ENCODE data around the gene TACC2.

Gene TACC2

GRCh38 chr10:122029499-122030199 lies 40.7 kb downstream of the TACC2 start:
- DNase-seq (ENCODE audit: low read depth in 3 of 3, low spot score in 1 of 3): no peak

GRCh38 chr10:122030200-122030552 lies 41.2 kb downstream of the TACC2 start:
- no peak for DNase-seq (ENCODE audit: low read depth in 3 of 3, low spot score in 1 of 3)

GRCh38 chr10:122033224-122033926 lies 44.4 kb downstream of the TACC2 start:
- DNase-seq (ENCODE audit: low read depth in 3 of 3, low spot score in 1 of 3): no peak

- no peak for DNase-seq (ENCODE audit: low read depth in 3 of 3, low spot score in 1 of 3)
Observed at GRCh38 chr10:122034149-122034756, 45.3 kb downstream of the TACC2 start.

- DNase-seq (ENCODE audit: low read depth in 3 of 3, low spot score in 1 of 3): no peak
Observed at GRCh38 chr10:122040786-122041185, 51.8 kb downstream of the TACC2 start.

GRCh38 chr10:122042836-122043235 lies 53.9 kb downstream of the TACC2 start:
- no peak for DNase-seq (ENCODE audit: low read depth in 3 of 3, low spot score in 1 of 3)

- no peak for DNase-seq (ENCODE audit: low read depth in 3 of 3, low spot score in 1 of 3)
Observed at GRCh38 chr10:122044045-122044661, 55.2 kb downstream of the TACC2 start.

- no peak for DNase-seq (ENCODE audit: low read depth in 3 of 3, low spot score in 1 of 3)
Observed at GRCh38 chr10:122044713-122045112, 55.8 kb downstream of the TACC2 start.

- no peak for DNase-seq (ENCODE audit: low read depth in 3 of 3, low spot score in 1 of 3)
Observed at GRCh38 chr10:122045212-122045611, 56.2 kb downstream of the TACC2 start.

GRCh38 chr10:122047560-122047959 lies 58.6 kb downstream of the TACC2 start:
- no peak for DNase-seq (ENCODE audit: low read depth in 3 of 3, low spot score in 1 of 3)

- no peak for DNase-seq (ENCODE audit: low read depth in 3 of 3, low spot score in 1 of 3)
Observed at GRCh38 chr10:122049076-122049475, 60.1 kb downstream of the TACC2 start.

- DNase-seq (ENCODE audit: low read depth in 3 of 3, low spot score in 1 of 3): no peak
Observed at GRCh38 chr10:122050311-122050710, 61.3 kb downstream of the TACC2 start.

GRCh38 chr10:122050811-122051210 lies 61.8 kb downstream of the TACC2 start:
- no peak for DNase-seq (ENCODE audit: low read depth in 3 of 3, low spot score in 1 of 3)

- DNase-seq (ENCODE audit: low read depth in 3 of 3, low spot score in 1 of 3): no peak
Observed at GRCh38 chr10:122051609-122052385, 62.8 kb downstream of the TACC2 start.

- no peak for DNase-seq (ENCODE audit: low read depth in 3 of 3, low spot score in 1 of 3)
Observed at GRCh38 chr10:122052701-122053100, 63.7 kb downstream of the TACC2 start.

GRCh38 chr10:122053314-122053713 lies 64.4 kb downstream of the TACC2 start:
- DNase-seq (ENCODE audit: low read depth in 3 of 3, low spot score in 1 of 3): no peak

- DNase-seq (ENCODE audit: low read depth in 3 of 3, low spot score in 1 of 3): no peak
Observed at GRCh38 chr10:122054048-122055025, 65.4 kb downstream of the TACC2 start.

GRCh38 chr10:122055252-122055651 lies 66.3 kb downstream of the TACC2 start:
- no peak for DNase-seq (ENCODE audit: low read depth in 3 of 3, low spot score in 1 of 3)

- no peak for DNase-seq (ENCODE audit: low read depth in 3 of 3, low spot score in 1 of 3)
Observed at GRCh38 chr10:122056431-122057094, 67.6 kb downstream of the TACC2 start.

Data from stimulated activated CD4-positive, alpha-beta T cell treated with anti-CD3 and anti-CD28 coated beads, TNF-alpha, amount 100 ng/mL, for 1 hour (primary cell).